ENCODE data around the gene PRR23E.

DNA sequence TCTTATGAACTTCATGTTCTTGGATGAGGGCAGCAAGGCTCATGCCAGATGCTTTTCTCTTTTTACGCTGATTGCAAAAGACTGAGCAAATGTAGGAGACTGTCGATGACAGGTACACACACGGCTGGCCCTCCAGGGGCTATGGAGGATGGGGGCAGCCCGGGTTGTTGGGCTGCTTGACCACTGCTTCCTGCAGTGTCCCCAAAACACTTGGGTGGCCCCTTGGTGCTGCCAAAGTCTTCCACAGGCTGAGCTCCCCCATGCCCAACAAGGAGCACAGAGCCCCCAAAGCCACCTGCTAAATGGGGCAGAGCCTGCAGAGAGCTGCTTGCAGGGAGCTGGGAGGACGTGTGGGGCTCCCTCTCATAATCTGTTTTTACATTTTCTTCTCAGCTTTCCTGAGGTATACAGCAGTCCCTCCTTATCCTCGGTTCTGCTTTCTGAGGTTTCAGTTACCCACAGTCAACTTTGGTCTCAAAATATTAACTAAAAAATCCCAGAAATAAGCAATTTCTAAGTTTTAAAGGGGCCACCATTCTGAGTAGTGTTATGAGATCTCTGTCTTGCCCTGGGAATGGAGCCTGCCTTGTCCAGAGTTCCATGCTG lies 7.3 kb downstream of the PRR23E start:
- TF ChIP-seq, protein P1, sequence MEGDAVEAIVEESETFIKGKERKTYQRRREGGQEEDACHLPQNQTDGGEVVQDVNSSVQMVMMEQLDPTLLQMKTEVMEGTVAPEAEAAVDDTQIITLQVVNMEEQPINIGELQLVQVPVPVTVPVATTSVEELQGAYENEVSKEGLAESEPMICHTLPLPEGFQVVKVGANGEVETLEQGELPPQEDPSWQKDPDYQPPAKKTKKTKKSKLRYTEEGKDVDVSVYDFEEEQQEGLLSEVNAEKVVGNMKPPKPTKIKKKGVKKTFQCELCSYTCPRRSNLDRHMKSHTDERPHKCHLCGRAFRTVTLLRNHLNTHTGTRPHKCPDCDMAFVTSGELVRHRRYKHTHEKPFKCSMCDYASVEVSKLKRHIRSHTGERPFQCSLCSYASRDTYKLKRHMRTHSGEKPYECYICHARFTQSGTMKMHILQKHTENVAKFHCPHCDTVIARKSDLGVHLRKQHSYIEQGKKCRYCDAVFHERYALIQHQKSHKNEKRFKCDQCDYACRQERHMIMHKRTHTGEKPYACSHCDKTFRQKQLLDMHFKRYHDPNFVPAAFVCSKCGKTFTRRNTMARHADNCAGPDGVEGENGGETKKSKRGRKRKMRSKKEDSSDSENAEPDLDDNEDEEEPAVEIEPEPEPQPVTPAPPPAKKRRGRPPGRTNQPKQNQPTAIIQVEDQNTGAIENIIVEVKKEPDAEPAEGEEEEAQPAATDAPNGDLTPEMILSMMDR (IDR thresholded peaks at IDR 0.05) = no peak
- TF ChIP-seq POLR2A (IDR thresholded peaks at IDR 0.05) = no peak
